Lower leg skin (tissue), 3 donors: Measurements from ENCODE around the gene ANKH.

Experiments
- CTCF ChIP-seq, 3 donors: fragments of 450-650 bp; IDR thresholded peaks; one replicate each; pipeline ENCODE4 v1.5.1; 2016; ENCODE audit warnings: antibody characterized with exemption in 3 of 3, mild to moderate bottlenecking in 3 of 3, moderate library complexity in 2 of 3
- POLR2A ChIP-seq, 2 donors: fragments of 450-650 bp; IDR thresholded peaks; one replicate each; pipeline ENCODE4 v1.6.1; 2016 to 2017; ENCODE audit warnings: antibody characterized with exemption in 2 of 2, mild to moderate bottlenecking in 1 of 2, moderate library complexity in 1 of 2

- no peak for TF ChIP-seq CTCF (IDR thresholded peaks at IDR 0.05)
- no peak for TF ChIP-seq POLR2A (IDR thresholded peaks at IDR 0.05)
Measured at GRCh38 chr5:14730881-14731280, 140.7 kb downstream of the ANKH start.
